ENCODE measurements around the gene SLC35G2.

DNA sequence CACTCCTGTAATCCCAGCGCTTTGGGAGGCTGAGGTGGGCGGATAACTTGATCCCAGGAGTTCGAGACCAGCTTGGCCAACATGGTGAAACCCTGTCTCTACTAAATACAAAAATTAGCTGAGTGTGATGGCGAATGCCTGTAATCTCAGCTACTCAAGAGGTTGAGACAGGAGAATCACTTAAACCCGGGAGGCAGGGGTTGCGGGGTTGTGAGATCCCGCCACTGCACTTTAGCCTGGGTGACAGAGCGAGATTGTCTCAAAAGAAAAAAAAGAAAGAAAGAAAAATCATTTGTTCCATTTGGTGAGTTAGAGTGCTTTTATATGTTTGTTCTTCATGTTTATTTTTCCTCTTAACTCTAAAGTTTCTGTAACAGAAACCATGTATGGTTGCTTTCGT lies 50.4 kb downstream of the SLC35G2 start:
- TF ChIP-seq CTCF (IDR thresholded peaks at IDR 0.05) (no peak), ZFX (IDR thresholded peaks at IDR 0.05; ENCODE audit: borderline replicate concordance) (no peak)

Measured in 22Rv1 (cell line).